IMR-90 (cell line): ENCODE measurements around the gene TBXAS1.

Experiments used
- ELK1 ChIP-seq: fragments of 150-350 bp; IDR thresholded peaks from 2 replicates; pipeline ENCODE4 v1.6.1; 2016; ENCODE audit warnings: low read depth, mild to moderate bottlenecking, low read length, moderate library complexity, borderline replicate concordance
- FOS ChIP-seq: fragments of 150-350 bp; IDR thresholded peaks from 2 replicates; pipeline ENCODE4 v1.6.1; 2016; ENCODE audit warnings: low read depth, low read length
- MAFK ChIP-seq: IDR thresholded peaks from 2 replicates; pipeline ENCODE4 v1.6.1; 2012; ENCODE audit warnings: low read depth, low read length, improper control_type of control experiment
- MAZ ChIP-seq: IDR thresholded peaks from 2 replicates; pipeline ENCODE4 v1.6.1; 2012; ENCODE audit warnings: low read depth, mild to moderate bottlenecking, low read length, improper control_type of control experiment, moderate library complexity, borderline replicate concordance
- MXI1 ChIP-seq: IDR thresholded peaks from 2 replicates; pipeline ENCODE4 v1.6.1; 2012; ENCODE audit warnings: low read depth, mild to moderate bottlenecking, low read length, moderate library complexity, borderline replicate concordance
- POLR2A ChIP-seq: IDR thresholded peaks from 2 replicates; pipeline ENCODE4 v1.6.1; 2012; ENCODE audit warnings: mild to moderate bottlenecking, low read depth, low read length
- RAD21 ChIP-seq: IDR thresholded peaks from 2 replicates; pipeline ENCODE4 v1.6.1; 2012; ENCODE audit warnings: low read length, improper control_type of control experiment
- RCOR1 ChIP-seq: IDR thresholded peaks from 2 replicates; pipeline ENCODE4 v1.6.1; 2012; ENCODE audit warnings: mild to moderate bottlenecking, low read length, improper control_type of control experiment; ENCODE audit not compliant: insufficient replicate concordance
- RFX5 ChIP-seq: IDR thresholded peaks from 2 replicates; pipeline ENCODE4 v1.8.0; 2012; ENCODE audit warnings: low read depth, mild to moderate bottlenecking, low read length, moderate library complexity
- USF2 ChIP-seq: fragments of 150-350 bp; IDR thresholded peaks from 2 replicates; pipeline ENCODE4 v1.6.1; 2017; ENCODE audit warnings: mild to moderate bottlenecking, antibody characterized with exemption, low read length, low read depth
- TF ChIP-seq, protein P1 (sequence below): conservative IDR thresholded peaks from 2 replicates; pipeline ENCODE4 v1.5.1; 2012; ENCODE audit warnings: mild to moderate bottlenecking, low read depth, low read length, improper control_type of control experiment

DNA sequence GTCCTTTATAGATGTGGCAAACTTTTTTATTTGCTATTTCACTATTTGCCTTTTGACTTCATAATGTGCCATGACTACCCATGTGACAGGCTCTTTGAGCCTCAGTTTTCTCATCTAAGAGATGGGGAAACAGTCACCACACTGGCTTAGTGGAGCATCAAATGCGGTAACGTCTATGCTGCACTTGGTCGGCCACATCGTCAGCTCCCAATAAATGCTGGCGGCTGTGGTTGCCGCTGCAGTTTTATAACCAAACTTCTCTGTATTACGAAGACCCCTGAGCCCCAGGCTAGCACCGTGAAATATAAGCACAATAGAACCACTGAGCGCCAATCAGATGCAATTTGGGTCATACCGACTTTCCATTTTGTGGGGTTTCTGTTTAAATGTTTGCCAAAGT lies 177.5 kb downstream of the TBXAS1 start:
- TF ChIP-seq RCOR1 (no peak), MXI1 (no peak), RFX5 (no peak), ELK1 (no peak), POLR2A (no peak), FOS (no peak), MAZ (no peak), USF2 (no peak), RAD21 (no peak), MAFK (no peak)
- TF ChIP-seq, protein P1, sequence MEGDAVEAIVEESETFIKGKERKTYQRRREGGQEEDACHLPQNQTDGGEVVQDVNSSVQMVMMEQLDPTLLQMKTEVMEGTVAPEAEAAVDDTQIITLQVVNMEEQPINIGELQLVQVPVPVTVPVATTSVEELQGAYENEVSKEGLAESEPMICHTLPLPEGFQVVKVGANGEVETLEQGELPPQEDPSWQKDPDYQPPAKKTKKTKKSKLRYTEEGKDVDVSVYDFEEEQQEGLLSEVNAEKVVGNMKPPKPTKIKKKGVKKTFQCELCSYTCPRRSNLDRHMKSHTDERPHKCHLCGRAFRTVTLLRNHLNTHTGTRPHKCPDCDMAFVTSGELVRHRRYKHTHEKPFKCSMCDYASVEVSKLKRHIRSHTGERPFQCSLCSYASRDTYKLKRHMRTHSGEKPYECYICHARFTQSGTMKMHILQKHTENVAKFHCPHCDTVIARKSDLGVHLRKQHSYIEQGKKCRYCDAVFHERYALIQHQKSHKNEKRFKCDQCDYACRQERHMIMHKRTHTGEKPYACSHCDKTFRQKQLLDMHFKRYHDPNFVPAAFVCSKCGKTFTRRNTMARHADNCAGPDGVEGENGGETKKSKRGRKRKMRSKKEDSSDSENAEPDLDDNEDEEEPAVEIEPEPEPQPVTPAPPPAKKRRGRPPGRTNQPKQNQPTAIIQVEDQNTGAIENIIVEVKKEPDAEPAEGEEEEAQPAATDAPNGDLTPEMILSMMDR = no peak
